K562 (cell line): Measurements from ENCODE around the gene THAP11. TPM values are rescaled to one million over a fixed set of nuclear protein-coding genes. Genes with fewer than 3 reads are reported as not detected.

Source experiments
- ATAC-seq: fragments of 200-7000 bp; cut with Tn5 transposase; 3 replicates; pipeline ENCODE4 v1.9.1; 2020; ENCODE audit warnings: moderate library complexity
- BruUV-seq: library from RNA; stranded (reverse); fragments of 400-500 nt; replicated peaks from 2 replicates; lab custom pipeline; 2021; lab: Mats Ljungman, UMichigan
- CTCF ChIA-PET: fragments of 300-600 bp; formaldehyde crosslinking; extraction: SDS; loops from one replicate; lab custom pipeline; 2021; ENCODE audit warnings: low intra/inter-chr PET ratio; lab: Yijun Ruan, JAX
- POLR2A ChIA-PET: fragments of 300-600, 350-650 bp; sonication (Branson Sonifier 250); formaldehyde crosslinking; extraction: SDS; loops from one replicate; lab custom pipeline; 2021; ENCODE audit warnings: antibody characterized with exemption, inconsistent platforms; lab: Yijun Ruan, JAX
- DNase-seq, 4 experiments: peaks; one replicate each; pipeline versions ENCODE4 v3.0.0 to v3.0.0-alpha.2; 2011 to 2018; ENCODE audit warnings: low spot score in 3 of 4, mixed read lengths in 3 of 4; ENCODE audit errors: extremely low read depth in 1 of 4
- FAIRE-seq: peaks from 2 replicates; lab custom pipeline; 2011; peaks lifted over from hg19 to GRCh38; lab: Jason Lieb, UNC
- H2AFZ ChIP-seq: 2 replicates; pipeline ENCODE4 v1.6.0; 2011; ENCODE audit warnings: low read depth, low read length, control low read depth, inconsistent platforms
- H3K27ac ChIP-seq: fragments of 200-600 bp; 3 replicates; pipeline ENCODE4 v1.8.0; 2011; ENCODE audit warnings: low read depth, mild to moderate bottlenecking, control low read depth, inconsistent platforms, low read length, moderate library complexity, mixed read lengths; ENCODE audit errors: extremely low read depth
- H3K27me3 ChIP-seq, 2 experiments: fragments of 300-600 bp in 1 of 2; 2 replicates in 1 of 2; 3 replicates in 1 of 2; pipeline versions ENCODE4 v1.6.0 to v1.8.0; 2011; ENCODE audit warnings: inconsistent platforms in 2 of 2, low read length in 2 of 2, mild to moderate bottlenecking in 1 of 2, mixed read lengths in 1 of 2, moderate library complexity in 1 of 2; ENCODE audit not compliant: control insufficient read depth in 2 of 2, insufficient read depth in 2 of 2
- H3K36me3 ChIP-seq: fragments of 300-600 bp; 3 replicates; pipeline ENCODE4 v1.8.0; 2011; ENCODE audit warnings: mild to moderate bottlenecking, low read length, inconsistent platforms; ENCODE audit not compliant: control insufficient read depth, insufficient read depth
- H3K4me1 ChIP-seq, 2 experiments: fragments of 200-600 bp in 1 of 2; replicated peaks in 1 of 2; 2 replicates in 1 of 2; 3 replicates in 1 of 2; pipeline versions ENCODE4 v1.5.1 to v1.8.0; 2011; ENCODE audit warnings: inconsistent platforms in 2 of 2, low read length in 2 of 2, mild to moderate bottlenecking in 1 of 2, mixed read lengths in 1 of 2, moderate library complexity in 1 of 2; ENCODE audit not compliant: control insufficient read depth in 2 of 2, insufficient read depth in 2 of 2
- H3K4me2 ChIP-seq: 2 replicates; pipeline ENCODE4 v1.6.1; 2011; ENCODE audit warnings: low read length, control low read depth, inconsistent platforms, mixed read lengths; ENCODE audit not compliant: insufficient read depth
- H3K4me3 ChIP-seq: fragments of 200-600 bp; sonication (generic), shearing (Covaris generic); 2 replicates; pipeline ENCODE4 v1.5.1; 2016; ENCODE audit warnings: control low read depth, inconsistent platforms
- H3K79me2 ChIP-seq: fragments of 200-600 bp; 3 replicates; pipeline ENCODE4 v1.8.0; 2011; ENCODE audit warnings: low read length, inconsistent platforms; ENCODE audit not compliant: control insufficient read depth, insufficient read depth
- H3K9ac ChIP-seq, 2 experiments: 2 replicates each; pipeline versions ENCODE4 v1.6.0 to v1.6.1; 2011; ENCODE audit warnings: low read depth in 2 of 2, low read length in 2 of 2, control low read depth in 1 of 2, inconsistent platforms in 1 of 2, mild to moderate bottlenecking in 1 of 2, mixed read lengths in 1 of 2; ENCODE audit not compliant: insufficient read depth in 1 of 2
- H3K9me1 ChIP-seq: one replicate; pipeline ENCODE4 v1.6.0; 2011; ENCODE audit warnings: inconsistent platforms, mild to moderate bottlenecking, low read length, moderate library complexity; ENCODE audit not compliant: control insufficient read depth, insufficient read depth
- H3K9me3 ChIP-seq: replicated peaks from 2 replicates; pipeline ENCODE4 v1.5.1; 2011; ENCODE audit warnings: low read depth, low read length, inconsistent platforms; ENCODE audit not compliant: control insufficient read depth, insufficient read depth
- H4K20me1 ChIP-seq: replicated peaks from 2 replicates; pipeline ENCODE4 v1.6.1; 2011; ENCODE audit warnings: low read length, inconsistent platforms, mixed read lengths; ENCODE audit not compliant: control insufficient read depth, insufficient read depth
- ARID1B ChIP-seq: fragments of 450-650 bp; IDR thresholded peaks from 2 replicates; pipeline ENCODE4 v1.6.1; 2016; ENCODE audit warnings: antibody characterized with exemption, mild to moderate bottlenecking, inconsistent platforms
- BHLHE40 ChIP-seq: IDR thresholded peaks from 2 replicates; pipeline ENCODE4 v1.6.1; 2011; ENCODE audit warnings: low read length, improper control_type of control experiment
- COPS2 ChIP-seq: fragments of 450-650 bp; conservative IDR thresholded peaks from 2 replicates; pipeline ENCODE4 v1.6.1; 2016; ENCODE audit warnings: mild to moderate bottlenecking, moderate library complexity
- FOSL1 ChIP-seq: fragments of 200-800 bp; sonication (Bioruptor generic); conservative IDR thresholded peaks from 2 replicates; pipeline ENCODE4 v1.6.1; 2016; ENCODE audit warnings: missing genetic modification characterization, missing compliant biosample characterization
- HSF4 ChIP-seq: fragments of 250-450 bp; sonication (Bioruptor Pico); IDR thresholded peaks from 2 replicates; pipeline ENCODE4 v2.1.2; 2022; ENCODE audit warnings: mild to moderate bottlenecking, moderate library complexity, borderline replicate concordance
- IRF2 ChIP-seq: sonication (generic); formaldehyde crosslinking; IDR thresholded peaks from 2 replicates; pipeline ENCODE4 v1.8.1; 2022; ENCODE audit warnings: mild to moderate bottlenecking, missing genetic modification reagents
- LARP7 ChIP-seq: fragments of 450-650 bp; IDR thresholded peaks from 2 replicates; pipeline ENCODE4 v1.6.1; 2016
- NCOA4 ChIP-seq: fragments of 450-650 bp; IDR thresholded peaks from 2 replicates; pipeline ENCODE4 v1.6.1; 2018; ENCODE audit warnings: mild to moderate bottlenecking; ENCODE audit not compliant: partially characterized antibody
- NFATC3 ChIP-seq: fragments of 450-650 bp; IDR thresholded peaks from 2 replicates; pipeline ENCODE4 v1.6.1; 2017; ENCODE audit warnings: mild to moderate bottlenecking
- PHB2 ChIP-seq: fragments of 450-650 bp; IDR thresholded peaks from 2 replicates; pipeline ENCODE4 v1.6.1; 2017; ENCODE audit warnings: low read depth
- SFPQ ChIP-seq: fragments of 200-400 bp; formaldehyde crosslinking; IDR thresholded peaks from 2 replicates; pipeline ENCODE4 v1.6.1; 2017; ENCODE audit warnings: mild to moderate bottlenecking, low read depth, low read length, moderate library complexity
- SMARCB1 ChIP-seq: IDR thresholded peaks from 2 replicates; pipeline ENCODE4 v1.6.1; 2011; ENCODE audit warnings: improper control_type of control experiment, low read depth; ENCODE audit not compliant: insufficient read length
- TCF7L2 ChIP-seq: fragments of 150-350 bp; IDR thresholded peaks from 2 replicates; pipeline ENCODE4 v1.6.1; 2016; ENCODE audit warnings: low read depth, mild to moderate bottlenecking, low read length, moderate library complexity
- ZNF212 ChIP-seq: fragments of 450-650 bp; formaldehyde crosslinking; IDR thresholded peaks from 2 replicates; pipeline ENCODE4 v1.4.0; 2020; ENCODE audit warnings: mild to moderate bottlenecking
- ZNF263 ChIP-seq: sonication (generic); formaldehyde crosslinking; IDR thresholded peaks from 2 replicates; pipeline ENCODE4 v1.8.0; 2022; ENCODE audit warnings: mild to moderate bottlenecking, missing genetic modification reagents, borderline replicate concordance
- ZNF436 ChIP-seq: fragments of 250-450, 450-650 bp; sonication (Bioruptor Pico); formaldehyde crosslinking; IDR thresholded peaks from 2 replicates; pipeline ENCODE4 v1.7.0; 2020; ENCODE audit warnings: mild to moderate bottlenecking
- ZNF57 ChIP-seq: fragments of 450-650 bp; formaldehyde crosslinking; IDR thresholded peaks from 2 replicates; pipeline ENCODE4 v1.4.0; 2020; ENCODE audit warnings: mild to moderate bottlenecking, moderate library complexity
- WGBS: fragments of 100-300 bp; shearing (Covaris generic); methylation state at CpG from one replicate; pipeline ENCODE4 v1.1.6; 2016; ENCODE audit warnings: low coverage, mixed read lengths; ENCODE audit not compliant: insufficient coverage; ENCODE audit errors: missing lambda C conversion rate; 5-methylcytosine and 5-hydroxymethylcytosine counted together
- in situ Hi-C: fragments of 300-500 bp; cut with MboI; formaldehyde crosslinking; loops from 4 replicates; pipeline ENCODE4 v1.15.0; 2018; ENCODE audit warnings: inconsistent platforms, mixed read lengths
- intact Hi-C: fragments of 100-400 bp; cut with micrococcal nuclease; formaldehyde crosslinking; loops from 2 replicates; pipeline ENCODE4 v1.14.2; 2022
- polyA plus RNA-seq, 8 experiments: library from polyadenylated mRNA; depleted of rRNA in 4 of 8; stranded (reverse) in 5 of 8; unstranded in 3 of 8; fragments of >200 nt; fragmentation: Nextera tagmentation in 2 of 8; fragmentation: Illumina TruSeq in 1 of 8; extraction: Ambion mirVana in 2 of 8; extraction: Trizol in 1 of 8; gene quantifications; 2 replicates each; pipeline versions ENCODE4 v1.2.1 to v1.2.3, GENCODE V29; 2011 to 2014; ENCODE audit warnings: inconsistent platforms in 1 of 8, missing spikeins in 1 of 8
- total RNA-seq, 7 experiments: library from RNA; depleted of rRNA in 6 of 7; stranded (reverse); fragments of >200 nt in 6 of 7; fragmentation: Illumina TruSeq in 2 of 7; extraction: Trizol in 2 of 7; gene quantifications; 2 replicates each; pipeline versions ENCODE4 v1.2.1 to v1.2.3, GENCODE V29; 2011 to 2021; ENCODE audit warnings: low replicate concordance in 1 of 7
- TF ChIP-seq, protein P1 (sequence below): fragments of 450-650 bp; IDR thresholded peaks from 2 replicates; pipeline ENCODE4 v1.6.1; 2017; ENCODE audit warnings: antibody characterized with exemption, mild to moderate bottlenecking

THAP11 gene
- total and polyA plus RNA-seq, 9 of the 15 experiments (the other 6 are each of a cell fraction or from before 2014, with no cell fraction given): 2.4 to 31.6 (median 21.4) TPM

GRCh38 chr16:67806428-67807147, 35.5 kb upstream of the THAP11 start, which contains the start of the genes RANBP10 and TSNAXIP1:
Gene RANBP10 (minus strand): TSS chr16:67806560. CDS start chr16:67806536, 24 bp downstream.
Gene TSNAXIP1 (plus strand): TSS chr16:67806889. CDS start chr16:67807150, 261 bp downstream.
- H3K27ac ChIP-seq: peak within 1 kb of the TSS; percentile 86
- peak within 1 kb of the TSS; percentile 98 for H3K4me3 ChIP-seq
- H2AFZ ChIP-seq: peak within 1 kb of the TSS; percentile 98
- no peaks in the 10 kb centered on the region for H4K20me1 ChIP-seq
- H3K9me1 ChIP-seq: no peaks in the 10 kb centered on the region
- in situ Hi-C loops (no loop called here), intact Hi-C loops (loop anchor here (1.0 to 5.0 kb wide), 2 partner anchors 86 to 134 kb away; no protein-coding TSS in a partner anchor)
- peak within 1 kb of the TSS; percentile 92 for H3K4me2 ChIP-seq
- WGBS: under 1% methylated on average over 51 of the region's 54 CpGs
- no peaks in the 10 kb centered on the region for H3K9me3 ChIP-seq
- peak; percentile 99 for FAIRE-seq
- ATAC-seq: peak; percentile 99
- ChIA-PET CTCF (no interaction called here), POLR2A (interaction anchor here (0.5 to 1.6 kb wide), 15 partner anchors 10 to 1362 kb away, joined by 3 to 12 read pairs (median 4); partner anchors contain the start of gene GFOD2)
- peaks cover 30% of the 10 kb centered on the region; the same call in 2 of the 3 replicates for H3K36me3 ChIP-seq
- H3K79me2 ChIP-seq: peaks cover 35% of the 10 kb centered on the region
- H3K9ac ChIP-seq: peak within 1 kb of the TSS; percentile 95
- peak; percentile 94 to 99 (median 96) for DNase-seq
- H3K27me3 ChIP-seq: no peaks in the 10 kb centered on the region
- BruUV-seq: no TSS peak
- H3K4me1 ChIP-seq: peaks cover 15 to 18% of the 10 kb centered on the region in 2 experiments; a peak in 4 of 5 replicates
- TF ChIP-seq TCF7L2: no peak
- TF ChIP-seq FOSL1 (tag): no peak
- TF ChIP-seq ARID1B: no peak
- no peak for TF ChIP-seq IRF2 (CRISPR knock-in tag)
- TF ChIP-seq BHLHE40: peak; percentile 56; the same call in 1 of the 2 replicates
- TF ChIP-seq ZNF57 (CRISPR knock-in tag): no peak
- no peak for TF ChIP-seq ZNF436 (CRISPR knock-in tag)
- no peak for TF ChIP-seq PHB2
- no peak for TF ChIP-seq SMARCB1
- TF ChIP-seq LARP7: no peak
- 0 out of 2 replicates have a peak, but pooled peaks have one; percentile 21 for TF ChIP-seq ZNF263 (CRISPR knock-in tag)
- TF ChIP-seq ZNF212: no peak
- no peak for TF ChIP-seq HSF4 (CRISPR knock-in tag)
- TF ChIP-seq NCOA4: no peak
- TF ChIP-seq NFATC3: no peak
- TF ChIP-seq, protein P1, sequence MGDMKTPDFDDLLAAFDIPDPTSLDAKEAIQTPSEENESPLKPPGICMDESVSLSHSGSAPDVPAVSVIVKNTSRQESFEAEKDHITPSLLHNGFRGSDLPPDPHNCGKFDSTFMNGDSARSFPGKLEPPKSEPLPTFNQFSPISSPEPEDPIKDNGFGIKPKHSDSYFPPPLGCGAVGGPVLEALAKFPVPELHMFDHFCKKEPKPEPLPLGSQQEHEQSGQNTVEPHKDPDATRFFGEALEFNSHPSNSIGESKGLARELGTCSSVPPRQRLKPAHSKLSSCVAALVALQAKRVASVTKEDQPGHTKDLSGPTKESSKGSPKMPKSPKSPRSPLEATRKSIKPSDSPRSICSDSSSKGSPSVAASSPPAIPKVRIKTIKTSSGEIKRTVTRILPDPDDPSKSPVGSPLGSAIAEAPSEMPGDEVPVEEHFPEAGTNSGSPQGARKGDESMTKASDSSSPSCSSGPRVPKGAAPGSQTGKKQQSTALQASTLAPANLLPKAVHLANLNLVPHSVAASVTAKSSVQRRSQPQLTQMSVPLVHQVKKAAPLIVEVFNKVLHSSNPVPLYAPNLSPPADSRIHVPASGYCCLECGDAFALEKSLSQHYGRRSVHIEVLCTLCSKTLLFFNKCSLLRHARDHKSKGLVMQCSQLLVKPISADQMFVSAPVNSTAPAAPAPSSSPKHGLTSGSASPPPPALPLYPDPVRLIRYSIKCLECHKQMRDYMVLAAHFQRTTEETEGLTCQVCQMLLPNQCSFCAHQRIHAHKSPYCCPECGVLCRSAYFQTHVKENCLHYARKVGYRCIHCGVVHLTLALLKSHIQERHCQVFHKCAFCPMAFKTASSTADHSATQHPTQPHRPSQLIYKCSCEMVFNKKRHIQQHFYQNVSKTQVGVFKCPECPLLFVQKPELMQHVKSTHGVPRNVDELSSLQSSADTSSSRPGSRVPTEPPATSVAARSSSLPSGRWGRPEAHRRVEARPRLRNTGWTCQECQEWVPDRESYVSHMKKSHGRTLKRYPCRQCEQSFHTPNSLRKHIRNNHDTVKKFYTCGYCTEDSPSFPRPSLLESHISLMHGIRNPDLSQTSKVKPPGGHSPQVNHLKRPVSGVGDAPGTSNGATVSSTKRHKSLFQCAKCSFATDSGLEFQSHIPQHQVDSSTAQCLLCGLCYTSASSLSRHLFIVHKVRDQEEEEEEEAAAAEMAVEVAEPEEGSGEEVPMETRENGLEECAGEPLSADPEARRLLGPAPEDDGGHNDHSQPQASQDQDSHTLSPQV: peak; percentile 99
- TF ChIP-seq COPS2: no peak
- no peak for TF ChIP-seq SFPQ
